SKM-1 (cell line): ENCODE data around the gene BDNF.
"Not testable (repeated sequence)": the region's sequence is repeated elsewhere in the genome, so short reads cannot be mapped to it uniquely, and the experiment has no call there.

Experiments used
- DNase-seq: peaks from one replicate; lab custom pipeline; 2025; ENCODE audit not compliant: unreplicated experiment; lab: John Stamatoyannopoulos, UW

The BDNF gene

GRCh38 chr11:27700351-27701301, at the start of gene BDNF:
Gene BDNF, minus strand, starts transcription at chr11:27700455. Its CDS starts 41,891 bp downstream, at chr11:27658564.
- DNase-seq = no peak

- no peak for DNase-seq
Measured at GRCh38 chr11:27740362-27741013, 40.2 kb upstream of the BDNF start.

- no peak for DNase-seq
Measured at GRCh38 chr11:27735281-27735680, 35.0 kb upstream of the BDNF start.

GRCh38 chr11:27731803-27732202, 31.5 kb upstream of the BDNF start:
- DNase-seq = not testable (repeated sequence)

- no peak for DNase-seq
Measured at GRCh38 chr11:27726981-27727380, 26.7 kb upstream of the BDNF start.

GRCh38 chr11:27723687-27724086, 23.4 kb upstream of the BDNF start:
- DNase-seq = no peak

GRCh38 chr11:27722953-27723344, 22.7 kb upstream of the BDNF start:
- DNase-seq = no peak

GRCh38 chr11:27722117-27722952, 22.1 kb upstream of the BDNF start:
- no peak for DNase-seq

- DNase-seq = no peak
Measured at GRCh38 chr11:27721264-27722116, 21.2 kb upstream of the BDNF start.

- no peak for DNase-seq
Measured at GRCh38 chr11:27720277-27720830, 20.1 kb upstream of the BDNF start.

- DNase-seq = no peak
Measured at GRCh38 chr11:27719546-27719925, 19.3 kb upstream of the BDNF start.

GRCh38 chr11:27718863-27719545, 18.7 kb upstream of the BDNF start:
- no peak for DNase-seq

- no peak for DNase-seq
Measured at GRCh38 chr11:27718346-27718862, 18.1 kb upstream of the BDNF start.

GRCh38 chr11:27717801-27718229, 17.6 kb upstream of the BDNF start:
- DNase-seq = no peak

GRCh38 chr11:27717377-27717776, 17.1 kb upstream of the BDNF start:
- no peak for DNase-seq

- DNase-seq = no peak
Measured at GRCh38 chr11:27716835-27717234, 16.6 kb upstream of the BDNF start.

- no peak for DNase-seq
Measured at GRCh38 chr11:27716216-27716615, 16.0 kb upstream of the BDNF start.

GRCh38 chr11:27711725-27712124, 11.5 kb upstream of the BDNF start:
- DNase-seq = no peak

GRCh38 chr11:27710536-27710935, 10.3 kb upstream of the BDNF start:
- DNase-seq = no peak
